CD14-positive monocyte (primary cell): ENCODE data around the gene PER3. TPM values are rescaled to one million over a fixed set of nuclear protein-coding genes. Genes with fewer than 3 reads are reported as not detected.

ENCODE experiments used
- DNase-seq, 3 donors: peaks; one replicate each; pipeline ENCODE4 v3.0.0-alpha.2; 2011 to 2022
- H2AFZ ChIP-seq: 2 replicates; pipeline ENCODE4 v1.6.0; 2012; ENCODE audit warnings: mild to moderate bottlenecking, low read depth, low read length, inconsistent platforms; ENCODE audit not compliant: insufficient read depth, poor library complexity, severe bottlenecking
- H3K27ac ChIP-seq, 2 donors: 1 replicate in 1 of 2; 2 replicates in 1 of 2; pipeline ENCODE4 v1.5.1; 2012 to 2013; ENCODE audit warnings: low read length in 2 of 2, control low read depth in 1 of 2, inconsistent platforms in 1 of 2, low read depth in 1 of 2, mild to moderate bottlenecking in 1 of 2
- H3K27me3 ChIP-seq, 2 donors: one replicate each; pipeline versions ENCODE4 v1.6.0 to v1.6.1; 2011 to 2013; ENCODE audit warnings: low read length in 2 of 2; ENCODE audit not compliant: control insufficient read depth in 2 of 2, insufficient read depth in 2 of 2
- H3K36me3 ChIP-seq, 2 donors: replicated peaks in 1 of 2; 1 replicate in 1 of 2; 2 replicates in 1 of 2; pipeline versions ENCODE4 v1.5.1 to v1.6.1; 2012 to 2013; ENCODE audit warnings: low read length in 2 of 2, control low read depth in 1 of 2, inconsistent platforms in 1 of 2, mild to moderate bottlenecking in 1 of 2; ENCODE audit not compliant: insufficient read depth in 2 of 2, control insufficient read depth in 1 of 2
- H3K4me1 ChIP-seq, 2 donors: 1 replicate in 1 of 2; 2 replicates in 1 of 2; pipeline versions ENCODE4 v1.5.1 to v1.6.1; 2012 to 2013; ENCODE audit warnings: low read length in 2 of 2, control low read depth in 1 of 2, inconsistent platforms in 1 of 2, mild to moderate bottlenecking in 1 of 2, moderate library complexity in 1 of 2; ENCODE audit not compliant: insufficient read depth in 2 of 2, control insufficient read depth in 1 of 2
- H3K4me2 ChIP-seq: replicated peaks from 2 replicates; pipeline ENCODE3; 2012; ENCODE audit warnings: low read length, moderate library complexity, mild to moderate bottlenecking; ENCODE audit not compliant: poor library complexity, severe bottlenecking; ENCODE audit errors: extremely low read depth
- H3K4me3 ChIP-seq, 3 experiments: fragments of 200-600 bp in 1 of 3; sonication (generic) in 1 of 3; replicated peaks in 1 of 3; 1 replicate in 2 of 3; 2 replicates in 1 of 3; pipeline ENCODE4 v1.5.1; 2011 to 2013; ENCODE audit warnings: low read length in 3 of 3, mild to moderate bottlenecking in 3 of 3, control low read depth in 2 of 3, low read depth in 2 of 3, inconsistent platforms in 1 of 3, moderate library complexity in 1 of 3
- H3K79me2 ChIP-seq: 2 replicates; pipeline ENCODE4 v1.6.0; 2012; ENCODE audit warnings: mild to moderate bottlenecking, control low read depth, inconsistent platforms, low read length, moderate library complexity; ENCODE audit not compliant: insufficient read depth
- H3K9ac ChIP-seq: 2 replicates; pipeline ENCODE4 v1.6.0; 2017; ENCODE audit warnings: low read length, mild to moderate bottlenecking; ENCODE audit not compliant: insufficient read depth, poor library complexity, severe bottlenecking
- H3K9me3 ChIP-seq, 2 donors: replicated peaks in 1 of 2; 1 replicate in 1 of 2; 2 replicates in 1 of 2; pipeline versions ENCODE4 v1.5.1 to v1.6.1; 2012 to 2013; ENCODE audit warnings: low read length in 2 of 2, control low read depth in 1 of 2; ENCODE audit not compliant: control insufficient read depth in 1 of 2, insufficient read depth in 1 of 2
- H4K20me1 ChIP-seq: 2 replicates; pipeline ENCODE4 v1.6.0; 2012; ENCODE audit warnings: mild to moderate bottlenecking, low read length, control low read depth, moderate library complexity; ENCODE audit not compliant: insufficient read depth
- H3K27ac Mint-ChIP-seq, 7 donors: one replicate each; pipeline ENCODE4 v1.8.0; 2020; ENCODE audit warnings: mild to moderate bottlenecking in 7 of 7, mixed read lengths in 7 of 7, moderate library complexity in 6 of 7, inconsistent platforms in 2 of 7
- H3K27me3 Mint-ChIP-seq, 3 donors: one replicate each; pipeline ENCODE4 v1.8.0; 2021 to 2022; ENCODE audit warnings: low read depth in 3 of 3, mild to moderate bottlenecking in 3 of 3, mixed read lengths in 3 of 3, moderate library complexity in 3 of 3, inconsistent platforms in 1 of 3
- H3K36me3 Mint-ChIP-seq, 2 donors: one replicate each; pipeline ENCODE4 v1.8.0; 2020; ENCODE audit warnings: mixed read lengths in 2 of 2, inconsistent platforms in 1 of 2, mild to moderate bottlenecking in 1 of 2
- H3K4me1 Mint-ChIP-seq: one replicate; pipeline ENCODE4 v1.8.0; 2020; ENCODE audit warnings: mild to moderate bottlenecking, mixed read lengths
- H3K4me3 Mint-ChIP-seq, 2 donors: one replicate each; pipeline ENCODE4 v1.8.0; 2020; ENCODE audit warnings: mild to moderate bottlenecking in 2 of 2, mixed read lengths in 2 of 2, moderate library complexity in 1 of 2
- H3K9me3 Mint-ChIP-seq, 7 donors: one replicate each; pipeline ENCODE4 v1.8.0; 2020 to 2022; ENCODE audit warnings: mixed read lengths in 7 of 7, mild to moderate bottlenecking in 6 of 7, moderate library complexity in 6 of 7, inconsistent platforms in 2 of 7
- WGBS: methylation state at CpG from one replicate; pipeline ENCODE4 v1.1.5; 2013; ENCODE audit warnings: missing lambda C conversion rate; ENCODE audit not compliant: insufficient coverage; 5-methylcytosine and 5-hydroxymethylcytosine counted together
- intact Hi-C, 2 donors: fragments of 100-400 bp; cut with micrococcal nuclease; formaldehyde crosslinking; loops; one replicate each; pipeline versions ENCODE4 v1.15.0 to v1.15.1; 2023
- polyA plus RNA-seq, 3 donors: library from polyadenylated mRNA; depleted of rRNA in 1 of 3; unstranded in 2 of 3; stranded (reverse) in 1 of 3; fragments of 300-500 nt in 2 of 3; fragments of >200 nt in 1 of 3; fragmentation: Illumina TruSeq in 2 of 3; gene quantifications; 1 replicate in 2 of 3; 2 replicates in 1 of 3; pipeline ENCODE4 v1.2.3, GENCODE V29; 2012 to 2021
- TF ChIP-seq, protein P1 (sequence below): fragments of 200-600 bp; IDR thresholded peaks from one replicate; pipeline ENCODE4 v1.8.0; 2022; ENCODE audit warnings: antibody characterized with exemption, mild to moderate bottlenecking

PER3 gene
- polyA plus RNA-seq, 3 donors: 0.46 to 2.3 (median 2.0) TPM

DNA sequence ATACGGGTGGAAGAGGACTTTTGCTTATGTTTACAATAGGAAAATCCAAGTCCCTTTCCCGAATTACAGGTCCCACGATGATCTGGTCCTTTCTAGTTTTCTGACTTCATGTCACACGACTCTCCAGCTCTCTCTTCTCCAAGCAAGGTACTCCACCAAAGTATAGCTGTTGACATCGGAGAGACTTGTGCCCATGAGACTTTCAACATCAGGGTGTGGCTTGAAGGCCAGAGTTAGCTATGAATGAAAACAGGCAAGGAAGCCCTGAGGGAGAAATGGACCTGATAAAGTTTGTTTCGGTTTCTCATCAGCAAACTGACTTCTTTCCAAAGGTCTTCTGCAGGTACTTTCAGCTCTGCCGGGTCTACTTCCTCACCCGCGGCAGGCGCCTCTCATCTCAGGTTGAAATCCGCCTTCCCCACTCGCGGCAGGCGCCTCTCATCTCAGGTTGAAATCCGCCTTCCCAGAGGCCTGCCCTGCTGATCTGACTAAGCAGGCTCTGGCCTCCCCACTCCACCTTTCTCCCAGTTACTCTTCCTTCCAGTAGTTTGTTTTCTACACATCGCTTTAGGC, 2.1 kb upstream of the PER3 start:
- Histone ChIP-seq H3K4me2 (peak overlapping the region; percentile 79), H3K4me3 (peak overlapping the region; percentile 3 to 72 (median 15))
- intact Hi-C loops: loop anchor here in 1 of 2 donors (1.0 to 5.0 kb wide), 3 partner anchors 11 to 180 kb away; partner anchors contain the start of genes PARK7 and VAMP3

GRCh38 chr1:7783178-7783711, 846 bp upstream of the PER3 start:
- Histone ChIP-seq H3K4me2 (peak overlapping the region; percentile 79), H3K27me3 (no peaks in the 10 kb centered on the region), H4K20me1 (peaks cover 5% of the 10 kb centered on the region), H3K9ac (peak overlapping the region; percentile 56), H3K27ac (peak overlapping the region; percentile 57 to 69), H3K4me1 (peaks cover 41 to 53% of the 10 kb centered on the region in 2 donors), H3K36me3 (peaks cover 20 to 27% of the 10 kb centered on the region in 2 donors), H2AFZ (peak overlapping the region; percentile 70), H3K79me2 (peaks cover 4% of the 10 kb centered on the region), H3K4me3 (peak overlapping the region; percentile 29 to 72 (median 42)), H3K9me3 (peaks cover 0 to 5% of the 10 kb centered on the region in 2 donors)
- DNase-seq: peak in 2 of 3 donors; percentile 32 to 35
- Mint-ChIP-seq H3K36me3 (peaks cover 19 to 26% of the 10 kb centered on the region in 2 donors), H3K9me3 (peaks cover 0 to 8% (median 4%) of the 10 kb centered on the region in 7 donors), H3K4me1 (peaks cover 47% of the 10 kb centered on the region), H3K27me3 (peaks cover 0 to 5% (median 0%) of the 10 kb centered on the region in 3 donors), H3K4me3 (peak overlapping the region; percentile 81 to 82), H3K27ac (peak overlapping the region; percentile 75 to 93 (median 85))
- intact Hi-C loops: loop anchor here in 1 of 2 donors (5.0 kb wide), 2 partner anchors 81 to 179 kb away; partner anchors contain the start of gene PARK7
- under 1% methylated on average over 14 of the region's 34 CpGs for WGBS
- TF ChIP-seq, protein P1, sequence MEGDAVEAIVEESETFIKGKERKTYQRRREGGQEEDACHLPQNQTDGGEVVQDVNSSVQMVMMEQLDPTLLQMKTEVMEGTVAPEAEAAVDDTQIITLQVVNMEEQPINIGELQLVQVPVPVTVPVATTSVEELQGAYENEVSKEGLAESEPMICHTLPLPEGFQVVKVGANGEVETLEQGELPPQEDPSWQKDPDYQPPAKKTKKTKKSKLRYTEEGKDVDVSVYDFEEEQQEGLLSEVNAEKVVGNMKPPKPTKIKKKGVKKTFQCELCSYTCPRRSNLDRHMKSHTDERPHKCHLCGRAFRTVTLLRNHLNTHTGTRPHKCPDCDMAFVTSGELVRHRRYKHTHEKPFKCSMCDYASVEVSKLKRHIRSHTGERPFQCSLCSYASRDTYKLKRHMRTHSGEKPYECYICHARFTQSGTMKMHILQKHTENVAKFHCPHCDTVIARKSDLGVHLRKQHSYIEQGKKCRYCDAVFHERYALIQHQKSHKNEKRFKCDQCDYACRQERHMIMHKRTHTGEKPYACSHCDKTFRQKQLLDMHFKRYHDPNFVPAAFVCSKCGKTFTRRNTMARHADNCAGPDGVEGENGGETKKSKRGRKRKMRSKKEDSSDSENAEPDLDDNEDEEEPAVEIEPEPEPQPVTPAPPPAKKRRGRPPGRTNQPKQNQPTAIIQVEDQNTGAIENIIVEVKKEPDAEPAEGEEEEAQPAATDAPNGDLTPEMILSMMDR: no peak

More for the DNA sequence above, 2.1 kb upstream of the PER3 start:
- Histone ChIP-seq H3K4me1 (peaks cover 41 to 46% of the 10 kb centered on the region in 2 donors), H4K20me1 (peaks cover 17% of the 10 kb centered on the region), H3K79me2 (peaks cover 15% of the 10 kb centered on the region), H3K27ac (peak overlapping the region; percentile 57 to 69), H2AFZ (no peak overlapping the region), H3K36me3 (peaks cover 33 to 39% of the 10 kb centered on the region in 2 donors), H3K9ac (peak overlapping the region; percentile 6), H3K27me3 (no peaks in the 10 kb centered on the region), H3K9me3 (peaks cover 0 to 5% of the 10 kb centered on the region in 2 donors)
- Mint-ChIP-seq H3K4me1 (peaks cover 43% of the 10 kb centered on the region), H3K4me3 (peak overlapping the region; percentile 75 to 83), H3K9me3 (peaks cover 0 to 8% (median 4%) of the 10 kb centered on the region in 7 donors), H3K27ac (peak overlapping the region; percentile 75 to 94 (median 89)), H3K27me3 (peaks cover 0 to 5% (median 0%) of the 10 kb centered on the region in 3 donors), H3K36me3 (peaks cover 29 to 39% of the 10 kb centered on the region in 2 donors)
- TF ChIP-seq, protein P1: no peak
- peak; percentile 27 to 42 (median 41) for DNase-seq
- 25% methylated on average over 11 of the region's 16 CpGs for WGBS
